ACC112 (cell line): ENCODE measurements around the gene OR5V1.
"Not testable (repeated sequence)": the region's sequence is repeated elsewhere in the genome, so short reads cannot be mapped to it uniquely, and the experiment has no call there.

Experiments used
- H2AFZ ChIP-seq: fragments of 200-600 bp; sonication (generic); one replicate; pipeline ENCODE4 v1.6.0; 2017; ENCODE audit warnings: antibody characterized with exemption, low read length; ENCODE audit not compliant: unreplicated experiment
- H3K27ac ChIP-seq: fragments of 200-600 bp; sonication (generic); 2 replicates; pipeline ENCODE4 v1.5.1; 2014; ENCODE audit warnings: low read depth, mild to moderate bottlenecking, antibody characterized with exemption, low read length, moderate library complexity
- H3K27me3 ChIP-seq: fragments of 200-600 bp; sonication (generic); 2 replicates; pipeline ENCODE4 v1.6.1; 2014; ENCODE audit warnings: mild to moderate bottlenecking, antibody characterized with exemption, low read length, moderate library complexity, mixed read lengths; ENCODE audit not compliant: insufficient read depth
- H3K36me3 ChIP-seq: fragments of 200-600 bp; sonication (generic); 2 replicates; pipeline ENCODE4 v1.6.1; 2016; ENCODE audit warnings: mild to moderate bottlenecking, antibody characterized with exemption, low read length, moderate library complexity, mixed read lengths; ENCODE audit not compliant: insufficient read depth
- H3K4me1 ChIP-seq: fragments of 200-600 bp; sonication (generic); one replicate; pipeline ENCODE4 v1.6.1; 2016; ENCODE audit warnings: low read length, mixed read lengths; ENCODE audit not compliant: insufficient read depth, unreplicated experiment, control insufficient read depth
- H3K4me3 ChIP-seq: fragments of 200-600 bp; sonication (generic); 2 replicates; pipeline ENCODE4 v1.5.1; 2014; ENCODE audit warnings: mild to moderate bottlenecking, low read depth, low read length
- H3K79me2 ChIP-seq: fragments of 200-600 bp; sonication (generic); one replicate; pipeline ENCODE4 v1.6.0; 2016; ENCODE audit warnings: low read length; ENCODE audit not compliant: control insufficient read depth, unreplicated experiment, insufficient read depth

The OR5V1 gene

GRCh38 chr6:29345380-29345779, 23.3 kb downstream of the OR5V1 start:
- H3K27me3 ChIP-seq = no peaks in the 10 kb centered on the region

GRCh38 chr6:29336269-29336668, 32.4 kb downstream of the OR5V1 start:
- H3K36me3 ChIP-seq = no peaks in the 10 kb centered on the region
- H3K4me3 ChIP-seq = no peak overlapping the region
- no peaks in the 10 kb centered on the region for H3K27me3 ChIP-seq
- no peak overlapping the region for H2AFZ ChIP-seq
- no peaks in the 10 kb centered on the region for H3K4me1 ChIP-seq
- no peaks in the 10 kb centered on the region for H3K79me2 ChIP-seq
- no peak overlapping the region for H3K27ac ChIP-seq

More at GRCh38 chr6:29345380-29345779, 23.3 kb downstream of the OR5V1 start:
- no peak overlapping the region for H3K4me3 ChIP-seq
- H3K79me2 ChIP-seq = no peaks in the 10 kb centered on the region
- H3K4me1 ChIP-seq = no peaks in the 10 kb centered on the region
- no peak overlapping the region for H2AFZ ChIP-seq
- H3K36me3 ChIP-seq = no peaks in the 10 kb centered on the region
- H3K27ac ChIP-seq = no peak overlapping the region

GRCh38 chr6:29332676-29333075, 36.0 kb downstream of the OR5V1 start:
- no peaks in the 10 kb centered on the region for H3K36me3 ChIP-seq
- H3K79me2 ChIP-seq = no peaks in the 10 kb centered on the region
- no peak overlapping the region for H2AFZ ChIP-seq
- H3K27ac ChIP-seq = no peak overlapping the region
- no peak overlapping the region for H3K4me3 ChIP-seq
- no peaks in the 10 kb centered on the region for H3K4me1 ChIP-seq
- H3K27me3 ChIP-seq = no peaks in the 10 kb centered on the region

- Histone ChIP-seq H3K79me2 (no peaks in the 10 kb centered on the region), H3K4me1 (no peaks in the 10 kb centered on the region), H3K27me3 (no peaks in the 10 kb centered on the region)
Measured at GRCh38 chr6:29325777-29326176, 42.9 kb downstream of the OR5V1 start.

GRCh38 chr6:29323332-29323731, 45.3 kb downstream of the OR5V1 start:
- H2AFZ ChIP-seq, H3K27me3 ChIP-seq, H3K27ac ChIP-seq, H3K79me2 ChIP-seq, H3K4me1 ChIP-seq, H3K4me3 ChIP-seq, H3K36me3 ChIP-seq: not testable (repeated sequence)

More at GRCh38 chr6:29325777-29326176, 42.9 kb downstream of the OR5V1 start:
- Histone ChIP-seq H3K4me3 (no peak overlapping the region), H2AFZ (no peak overlapping the region), H3K27ac (no peak overlapping the region), H3K36me3 (no peaks in the 10 kb centered on the region)

- Histone ChIP-seq H3K79me2 (no peaks in the 10 kb centered on the region), H3K36me3 (no peaks in the 10 kb centered on the region), H3K27ac (no peak overlapping the region), H3K27me3 (no peaks in the 10 kb centered on the region), H3K4me3 (no peak overlapping the region), H2AFZ (no peak overlapping the region), H3K4me1 (no peaks in the 10 kb centered on the region)
Measured at GRCh38 chr6:29319931-29320330, 48.7 kb downstream of the OR5V1 start.
